ENCODE data around the gene CALR.
"Not testable (repeated sequence)": the region's sequence is repeated elsewhere in the genome, so short reads cannot be mapped to it uniquely, and the experiment has no call there.

Gene CALR

GRCh38 chr19:12913851-12914690 is 24.3 kb upstream of the CALR start:
- peak overlapping the region; percentile 28 to 32 for H3K4me3 ChIP-seq (ENCODE audit: low read depth in 1 of 2, low read length in 1 of 2)
- H3K36me3 ChIP-seq: no peaks in the 10 kb centered on the region
- no peaks in the 10 kb centered on the region for H3K9me3 ChIP-seq
- H3K27me3 ChIP-seq: no peaks in the 10 kb centered on the region
- peaks cover 31 to 34% of the 10 kb centered on the region in 2 experiments for H3K4me1 ChIP-seq (ENCODE audit: control insufficient read depth in 1 of 2, insufficient read depth in 1 of 2, low read depth in 1 of 2, low read length in 1 of 2)
- TF ChIP-seq CTCF (IDR thresholded peaks at IDR 0.05): no peak
- peak overlapping the region; percentile 78 for H3K27ac ChIP-seq

- H3K4me1 ChIP-seq (ENCODE audit: control insufficient read depth in 1 of 2, insufficient read depth in 1 of 2, low read depth in 1 of 2, low read length in 1 of 2): peaks cover 32 to 41% of the 10 kb centered on the region in 2 experiments
- H3K9me3 ChIP-seq; H3K36me3 ChIP-seq; H3K27me3 ChIP-seq; H3K4me3 ChIP-seq (ENCODE audit: low read depth in 1 of 2, low read length in 1 of 2); H3K27ac ChIP-seq: not testable (repeated sequence)
These were observed 22.5 kb upstream of the CALR start for GRCh38 chr19:12915860-12916259.

GRCh38 chr19:12918253-12918652 is 20.2 kb upstream of the CALR start:
- no peak for TF ChIP-seq CTCF (IDR thresholded peaks at IDR 0.05)
- Histone ChIP-seq H3K27me3 (no peaks in the 10 kb centered on the region), H3K36me3 (peaks cover 9% of the 10 kb centered on the region), H3K9me3 (no peaks in the 10 kb centered on the region), H3K4me3 (ENCODE audit: low read depth in 1 of 2, low read length in 1 of 2) (no peak overlapping the region), H3K4me1 (ENCODE audit: control insufficient read depth in 1 of 2, insufficient read depth in 1 of 2, low read depth in 1 of 2, low read length in 1 of 2) (peaks cover 20 to 30% of the 10 kb centered on the region in 2 experiments), H3K27ac (no peak overlapping the region)

- H3K27me3 ChIP-seq: no peaks in the 10 kb centered on the region
- peaks cover 5 to 13% of the 10 kb centered on the region in 2 experiments for H3K4me1 ChIP-seq (ENCODE audit: control insufficient read depth in 1 of 2, insufficient read depth in 1 of 2, low read depth in 1 of 2, low read length in 1 of 2)
- H3K27ac ChIP-seq: no peak overlapping the region
- no peaks in the 10 kb centered on the region for H3K9me3 ChIP-seq
- H3K4me3 ChIP-seq (ENCODE audit: low read depth in 1 of 2, low read length in 1 of 2): no peak overlapping the region
- no peak for TF ChIP-seq CTCF (IDR thresholded peaks at IDR 0.05)
- peaks cover 29% of the 10 kb centered on the region for H3K36me3 ChIP-seq
These were observed 17.4 kb upstream of the CALR start for GRCh38 chr19:12921047-12921446.

- Histone ChIP-seq H3K36me3 (peaks cover 40% of the 10 kb centered on the region), H3K9me3 (no peaks in the 10 kb centered on the region), H3K27ac (no peak overlapping the region), H3K4me1 (ENCODE audit: control insufficient read depth in 1 of 2, insufficient read depth in 1 of 2, low read depth in 1 of 2, low read length in 1 of 2) (peaks cover 5 to 13% of the 10 kb centered on the region in 2 experiments), H3K4me3 (ENCODE audit: low read depth in 1 of 2, low read length in 1 of 2) (no peak overlapping the region), H3K27me3 (no peaks in the 10 kb centered on the region)
- TF ChIP-seq CTCF (IDR thresholded peaks at IDR 0.05): no peak
These were observed 15.4 kb upstream of the CALR start for GRCh38 chr19:12922959-12923358.

- no peak overlapping the region for H3K4me3 ChIP-seq (ENCODE audit: low read depth in 1 of 2, low read length in 1 of 2)
- H3K27me3 ChIP-seq: no peaks in the 10 kb centered on the region
- TF ChIP-seq CTCF (IDR thresholded peaks at IDR 0.05): no peak
- no peaks in the 10 kb centered on the region for H3K4me1 ChIP-seq (ENCODE audit: control insufficient read depth in 1 of 2, insufficient read depth in 1 of 2, low read depth in 1 of 2, low read length in 1 of 2)
- H3K36me3 ChIP-seq: peaks cover 55% of the 10 kb centered on the region
- no peak overlapping the region for H3K27ac ChIP-seq
- no peaks in the 10 kb centered on the region for H3K9me3 ChIP-seq
These were observed 13.6 kb upstream of the CALR start for GRCh38 chr19:12924621-12925310.

Measured in neutrophil (primary cell).